K562 treated with DMSO at 1 percent for 24 hours (cell line): Measurements from ENCODE around the gene ERGIC3. TPM values are rescaled to one million over a fixed set of nuclear protein-coding genes. Genes with fewer than 3 reads are reported as not detected.

Experiments used
- total RNA-seq: library from RNA; unstranded; fragments of 300-600 nt; gene quantifications from 2 replicates; pipeline ENCODE4 v1.2.3, GENCODE V29; 2022; ENCODE audit warnings: low read depth; ENCODE audit not compliant: insufficient read depth

The ERGIC3 gene
- 421 and 431 TPM in 2 replicates for total RNA-seq

DNA sequence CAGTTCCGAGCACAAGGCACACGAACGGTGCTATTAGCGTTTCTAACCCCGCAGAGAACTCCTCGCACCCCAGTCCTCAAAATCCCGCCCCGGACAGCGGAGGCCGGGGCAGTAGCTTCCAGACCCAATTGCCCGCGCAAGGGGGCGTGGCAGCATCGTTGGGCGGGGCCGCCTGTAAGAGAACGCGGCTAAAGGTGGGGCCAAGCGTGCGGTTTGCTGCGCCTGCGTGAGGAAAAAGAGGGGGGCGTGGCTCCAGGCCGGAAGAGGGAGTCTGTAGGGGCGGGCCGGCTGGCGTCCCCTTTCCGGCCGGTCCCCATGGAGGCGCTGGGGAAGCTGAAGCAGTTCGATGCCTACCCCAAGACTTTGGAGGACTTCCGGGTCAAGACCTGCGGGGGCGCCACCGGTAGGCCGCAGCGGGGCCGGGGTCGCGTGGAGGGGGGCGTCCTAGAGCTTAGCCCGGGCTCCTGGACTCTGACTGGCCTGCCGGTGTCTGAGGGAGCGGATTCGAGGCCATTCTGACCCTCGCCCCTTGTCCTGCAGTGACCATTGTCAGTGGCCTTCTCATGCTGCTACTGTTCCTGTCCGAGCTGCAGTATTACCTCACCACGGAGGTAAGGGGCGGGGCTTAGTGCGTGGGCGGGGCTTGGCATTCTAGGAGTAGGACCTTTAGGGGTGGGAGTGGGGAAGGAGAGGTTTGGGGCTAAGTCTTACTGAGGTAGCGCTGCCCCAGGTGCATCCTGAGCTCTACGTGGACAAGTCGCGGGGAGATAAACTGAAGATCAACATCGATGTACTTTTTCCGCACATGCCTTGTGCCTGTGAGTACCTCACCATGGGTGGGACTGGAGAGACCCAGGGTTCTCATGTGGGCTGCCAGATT, at the start of gene ERGIC3:
ERGIC3 (plus strand) TSS at position 296 of the 880 bp plus-strand sequence; CDS start at position 316, 20 bp downstream.

GRCh38 chr20:35529552-35529951, 12.3 kb upstream of the ERGIC3 start, which contains the start of gene C20orf173:
TSS of gene C20orf173 (minus strand) at chr20:35529652. CDS start at chr20:35529373, 279 bp downstream.

Other genes with a start within 250 kb of the ERGIC3 start
- gene FAM83C, start 249.7 kb upstream of the ERGIC3 start, total RNA-seq = not detected in 2 replicates
- 30.4 and 31.1 TPM in 2 replicates for gene UQCC1, start 130.1 kb upstream of the ERGIC3 start, total RNA-seq
- not detected in 2 replicates for gene GDF5, start 103.8 kb upstream of the ERGIC3 start, total RNA-seq
- gene CEP250, start 86.5 kb upstream of the ERGIC3 start, total RNA-seq = 15.9 and 18.0 TPM in 2 replicates
- gene C20orf173, start 12.4 kb upstream of the ERGIC3 start, total RNA-seq = not detected in 2 replicates
- 6.5 and 11.8 TPM in 2 replicates for gene SPAG4, start 73.8 kb downstream of the ERGIC3 start, total RNA-seq
- 141 and 147 TPM in 2 replicates for gene CPNE1, start 122.8 kb downstream of the ERGIC3 start, total RNA-seq
- 37.0 and 41.5 TPM in 2 replicates for gene RBM12, start 122.8 kb downstream of the ERGIC3 start, total RNA-seq
- gene NFS1, start 157.3 kb downstream of the ERGIC3 start, total RNA-seq = 37.6 and 48.2 TPM in 2 replicates
- gene ROMO1, start 157.3 kb downstream of the ERGIC3 start, total RNA-seq = 353 and 401 TPM in 2 replicates
- 134 and 140 TPM in 2 replicates for gene RBM39, start 200.2 kb downstream of the ERGIC3 start, total RNA-seq
- 32.3 and 38.9 TPM in 2 replicates for gene PHF20, start 229.9 kb downstream of the ERGIC3 start, total RNA-seq